Endothelial cell of umbilical vein (primary cell): ENCODE data around the gene ZC3HAV1.

Source experiments
- EZH2 ChIP-seq: IDR thresholded peaks from 2 replicates; pipeline ENCODE4 v1.6.1; 2012; ENCODE audit warnings: borderline replicate concordance, low read depth, mild to moderate bottlenecking, moderate library complexity, low read length, inconsistent platforms; ENCODE audit not compliant: severe bottlenecking
- POLR2AphosphoS5 ChIP-seq: IDR thresholded peaks from 2 replicates; pipeline ENCODE4 v1.6.1; 2012; ENCODE audit warnings: low read depth, mild to moderate bottlenecking, control low read depth, low read length, moderate library complexity; ENCODE audit not compliant: insufficient read depth
- TF ChIP-seq, protein P1 (sequence below): IDR thresholded peaks from 2 replicates; pipeline ENCODE4 v1.6.1; 2011; ENCODE audit not compliant: insufficient read depth, insufficient read length
- TF ChIP-seq, protein P2 (sequence below), 2 donors: IDR thresholded peaks; 1 replicate in 1 of 2; 2 replicates in 1 of 2; pipeline ENCODE4 v1.5.1; 2011; ENCODE audit warnings: low read length in 2 of 2, mild to moderate bottlenecking in 2 of 2, moderate library complexity in 2 of 2, control low read depth in 1 of 2, inconsistent platforms in 1 of 2, low read depth in 1 of 2; ENCODE audit not compliant: insufficient read depth in 1 of 2; ENCODE audit errors: extremely low read depth in 1 of 2

DNA sequence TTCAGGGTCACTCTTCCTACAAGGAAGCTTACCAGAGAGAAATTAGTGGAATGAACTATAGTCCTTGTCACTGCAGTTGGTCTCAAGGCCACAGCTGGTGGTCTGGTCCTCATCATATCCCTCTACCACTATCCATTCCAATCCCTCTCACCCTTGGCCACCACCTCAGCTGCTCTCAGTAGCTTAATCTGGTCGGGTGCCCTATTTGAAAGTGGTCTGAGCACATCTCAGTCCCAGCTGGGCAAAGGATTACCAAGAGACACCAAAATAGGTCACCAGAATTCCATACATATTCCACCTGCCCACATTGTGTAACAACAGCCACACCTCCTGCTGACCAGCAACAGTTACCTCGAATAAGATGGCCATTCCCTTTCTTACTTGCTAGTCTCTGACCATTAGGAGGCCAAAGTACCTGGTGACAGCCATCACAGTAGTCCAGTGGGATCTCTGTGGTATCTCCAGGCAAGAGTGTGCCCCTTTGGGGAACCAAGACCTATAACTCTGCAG lies 3.3 kb upstream of the ZC3HAV1 start:
- TF ChIP-seq, protein P1, sequence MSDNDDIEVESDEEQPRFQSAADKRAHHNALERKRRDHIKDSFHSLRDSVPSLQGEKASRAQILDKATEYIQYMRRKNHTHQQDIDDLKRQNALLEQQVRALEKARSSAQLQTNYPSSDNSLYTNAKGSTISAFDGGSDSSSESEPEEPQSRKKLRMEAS: no peak
- no peak for TF ChIP-seq POLR2AphosphoS5
- no peak for TF ChIP-seq EZH2
- TF ChIP-seq, protein P2, sequence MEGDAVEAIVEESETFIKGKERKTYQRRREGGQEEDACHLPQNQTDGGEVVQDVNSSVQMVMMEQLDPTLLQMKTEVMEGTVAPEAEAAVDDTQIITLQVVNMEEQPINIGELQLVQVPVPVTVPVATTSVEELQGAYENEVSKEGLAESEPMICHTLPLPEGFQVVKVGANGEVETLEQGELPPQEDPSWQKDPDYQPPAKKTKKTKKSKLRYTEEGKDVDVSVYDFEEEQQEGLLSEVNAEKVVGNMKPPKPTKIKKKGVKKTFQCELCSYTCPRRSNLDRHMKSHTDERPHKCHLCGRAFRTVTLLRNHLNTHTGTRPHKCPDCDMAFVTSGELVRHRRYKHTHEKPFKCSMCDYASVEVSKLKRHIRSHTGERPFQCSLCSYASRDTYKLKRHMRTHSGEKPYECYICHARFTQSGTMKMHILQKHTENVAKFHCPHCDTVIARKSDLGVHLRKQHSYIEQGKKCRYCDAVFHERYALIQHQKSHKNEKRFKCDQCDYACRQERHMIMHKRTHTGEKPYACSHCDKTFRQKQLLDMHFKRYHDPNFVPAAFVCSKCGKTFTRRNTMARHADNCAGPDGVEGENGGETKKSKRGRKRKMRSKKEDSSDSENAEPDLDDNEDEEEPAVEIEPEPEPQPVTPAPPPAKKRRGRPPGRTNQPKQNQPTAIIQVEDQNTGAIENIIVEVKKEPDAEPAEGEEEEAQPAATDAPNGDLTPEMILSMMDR (IDR thresholded peaks at IDR 0.05; ENCODE audit: extremely low read depth in 1 of 2, insufficient read depth in 1 of 2, low read depth in 1 of 2, low read length in 2 of 2): no peak
